Body of pancreas (tissue), 4 donors: Measurements from ENCODE around the gene C6orf163. TPM values are rescaled to one million over a fixed set of nuclear protein-coding genes. Genes with fewer than 3 reads are reported as not detected.

Experiments
- ATAC-seq: fragments of 150-250 bp; one replicate; pipeline ENCODE4 v1.9.1; 2016
- DNase-seq, 4 donors: peaks; one replicate each; pipeline ENCODE4 v3.0.0-alpha.2; 2019
- H3K27ac ChIP-seq, 4 donors: fragments of 200-600 bp; sonication (generic); 1 replicate in 3 of 4; 2 replicates in 1 of 4; pipeline versions ENCODE4 v1.5.1 to v1.6.1; 2016 to 2019; ENCODE audit warnings: mild to moderate bottlenecking in 1 of 4, mixed read lengths in 1 of 4, moderate library complexity in 1 of 4
- H3K27me3 ChIP-seq, 2 donors: fragments of 200-600 bp; sonication (generic); one replicate each; pipeline ENCODE4 v1.6.0; 2016; ENCODE audit warnings: mild to moderate bottlenecking in 1 of 2
- H3K36me3 ChIP-seq, 2 donors: fragments of 200-600 bp; sonication (generic); replicated peaks in 1 of 2; 2 replicates each; pipeline ENCODE4 v1.5.1; 2016; ENCODE audit warnings: low read depth in 2 of 2; ENCODE audit not compliant: insufficient read depth in 1 of 2
- H3K4me1 ChIP-seq: fragments of 200-600 bp; sonication (generic); one replicate; pipeline ENCODE4 v1.6.0; 2016
- H3K4me3 ChIP-seq, 2 donors: fragments of 200-600 bp; sonication (generic); 1 replicate in 1 of 2; 2 replicates in 1 of 2; pipeline ENCODE4 v1.5.1; 2016 to 2019
- H3K9me3 ChIP-seq, 3 donors: fragments of 200-600 bp; sonication (generic); 1 replicate in 2 of 3; 2 replicates in 1 of 3; pipeline ENCODE4 v1.5.1; 2016
- CTCF ChIP-seq, 7 experiments: fragments of 450-650 bp in 4 of 7; fragments of 200-600 bp in 3 of 7; sonication (generic) in 3 of 7; IDR thresholded peaks; one replicate each; pipeline ENCODE4 v1.5.1; 2016 to 2019; ENCODE audit warnings: antibody characterized with exemption in 7 of 7
- POLR2A ChIP-seq, 3 donors: fragments of 450-650 bp; IDR thresholded peaks; one replicate each; pipeline ENCODE4 v1.6.1; 2016; ENCODE audit warnings: antibody characterized with exemption in 3 of 3, mild to moderate bottlenecking in 2 of 3
- WGBS, 2 donors: methylation state at CpG; one replicate each; pipeline ENCODE4 v1.1.5; 2017; 5-methylcytosine and 5-hydroxymethylcytosine counted together
- intact Hi-C: fragments of 100-400 bp; cut with DNase I; formaldehyde crosslinking; loops from one replicate; pipeline ENCODE4 v1.15.1; 2023
- total RNA-seq, 2 donors: library from RNA; depleted of rRNA; stranded (reverse); fragments of >200 nt; gene quantifications; one replicate each; pipeline ENCODE4 v1.1.0, GENCODE V29; 2016

The C6orf163 gene
- total RNA-seq, 2 donors from 2014 or later: 2.6 to 4.9 TPM

DNA sequence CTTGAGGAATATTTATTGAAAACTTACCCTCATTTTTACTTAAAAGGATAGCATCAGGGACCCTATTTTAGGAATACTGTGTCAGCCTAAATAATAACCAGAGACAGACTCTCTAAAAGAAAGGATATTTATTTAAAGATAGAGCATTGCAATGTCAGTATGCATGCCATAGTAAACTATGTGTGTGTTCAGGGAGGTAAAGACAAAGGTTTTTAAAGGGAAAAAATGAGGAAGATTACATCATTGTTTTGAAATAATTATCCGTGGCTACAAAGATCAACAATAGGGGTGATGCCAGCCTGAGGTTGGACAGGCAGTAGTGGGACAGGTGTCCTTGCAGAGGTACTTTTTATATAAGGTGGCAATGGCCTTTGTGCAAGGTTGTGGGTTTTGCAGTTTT, 39.4 kb downstream of the C6orf163 start:
- Histone ChIP-seq H3K4me1 (no peaks in the 10 kb centered on the region), H3K9me3 (no peaks in the 10 kb centered on the region), H3K27me3 (no peaks in the 10 kb centered on the region), H3K36me3 (no peaks in the 10 kb centered on the region), H3K27ac (no peak overlapping the region), H3K4me3 (no peak overlapping the region)
- DNase-seq: no peak
- WGBS, 2 donors: 41 to 57% methylated on average over 1 of the region's 1 CpG
- no peak for ATAC-seq
- intact Hi-C loops: no loop called here
- TF ChIP-seq POLR2A (IDR thresholded peaks at IDR 0.05) (no peak), CTCF (IDR thresholded peaks at IDR 0.05) (no peak)

DNA sequence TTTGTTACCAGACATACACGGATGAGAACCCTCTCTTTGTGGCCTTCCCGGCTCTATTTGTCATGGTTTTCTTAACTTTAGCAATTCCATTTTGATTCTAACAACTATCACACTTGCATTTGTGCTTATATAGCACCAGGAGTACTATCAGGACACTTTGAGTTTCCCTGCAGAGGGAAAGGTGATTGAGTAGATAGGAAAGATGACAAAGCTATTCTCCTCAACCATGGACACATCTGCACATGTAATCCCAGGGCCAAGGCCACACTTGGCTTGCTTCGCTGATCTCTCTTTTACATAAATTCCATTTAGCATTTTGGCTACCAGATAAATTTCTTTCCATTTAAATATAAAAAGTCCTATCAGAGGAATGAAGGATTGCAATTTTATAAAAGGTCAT, 39.8 kb downstream of the C6orf163 start:
- TF ChIP-seq POLR2A (IDR thresholded peaks at IDR 0.05): no peak
- TF ChIP-seq CTCF (IDR thresholded peaks at IDR 0.05): no peak
- DNase-seq (no peak), ATAC-seq (no peak)
- intact Hi-C loops: no loop called here
- Histone ChIP-seq H3K27ac (no peak overlapping the region), H3K27me3 (no peaks in the 10 kb centered on the region), H3K4me3 (no peak overlapping the region), H3K36me3 (no peaks in the 10 kb centered on the region), H3K9me3 (no peaks in the 10 kb centered on the region), H3K4me1 (no peaks in the 10 kb centered on the region)
- 80 to 84% methylated on average over 3 of the region's 3 CpGs for WGBS, 2 donors

- 52 to 54% methylated on average over 3 of the region's 3 CpGs for WGBS, 2 donors
- Histone ChIP-seq H3K27me3 (no peaks in the 10 kb centered on the region), H3K9me3 (no peaks in the 10 kb centered on the region), H3K27ac (no peak overlapping the region), H3K4me1 (no peaks in the 10 kb centered on the region), H3K36me3 (no peaks in the 10 kb centered on the region), H3K4me3 (no peak overlapping the region)
- TF ChIP-seq CTCF (IDR thresholded peaks at IDR 0.05) (peak in 4 of 7 experiments; percentile 9 to 38 (median 22)), POLR2A (IDR thresholded peaks at IDR 0.05) (no peak)
- ATAC-seq (no peak), DNase-seq (peak in 1 of 4 donors; percentile 23)
- intact Hi-C loops: no loop called here
These were observed 46.7 kb downstream of the C6orf163 start for GRCh38 chr6:87391334-87391733.

DNA sequence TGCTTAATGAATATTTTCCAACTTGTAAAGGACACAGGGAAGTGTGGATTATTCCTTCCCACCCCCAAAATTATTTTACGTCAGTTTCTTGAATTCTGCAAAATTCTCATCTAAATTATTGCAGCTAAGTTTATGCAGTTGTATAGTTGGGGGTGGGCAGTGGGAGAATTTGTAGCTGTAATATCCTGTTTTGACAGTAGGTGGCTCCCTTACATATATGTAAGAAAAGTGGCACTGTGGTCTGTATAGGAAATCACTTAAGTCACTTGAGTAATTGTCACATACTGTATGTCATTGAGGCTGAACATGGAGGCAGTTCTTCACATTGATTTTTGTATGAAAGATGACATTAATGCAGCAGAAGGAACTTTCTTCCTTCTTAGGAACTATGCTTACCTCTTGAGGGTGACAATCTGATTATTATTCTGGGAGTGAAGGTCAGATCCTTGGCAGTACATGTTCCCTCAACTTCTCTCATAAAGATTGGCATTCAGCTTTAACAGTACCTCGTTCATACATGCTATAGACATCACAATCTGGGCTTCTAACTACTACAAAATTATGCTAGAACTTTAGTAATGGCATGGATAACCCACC, 48.5 kb downstream of the C6orf163 start:
- H3K27ac ChIP-seq: no peak overlapping the region
- H3K4me3 ChIP-seq: no peak overlapping the region
- WGBS, 2 donors: 5% methylated on average over 2 of the region's 2 CpGs
- no peaks in the 10 kb centered on the region for H3K27me3 ChIP-seq
- H3K9me3 ChIP-seq: no peaks in the 10 kb centered on the region
- TF ChIP-seq POLR2A (IDR thresholded peaks at IDR 0.05): no peak
- peak; percentile 40 to 77 (median 73) for TF ChIP-seq CTCF (IDR thresholded peaks at IDR 0.05)
- no peaks in the 10 kb centered on the region for H3K4me1 ChIP-seq
- intact Hi-C loops: no loop called here
- DNase-seq (peak; percentile 15 to 46 (median 28)), ATAC-seq (peak; percentile 76)
- H3K36me3 ChIP-seq: no peaks in the 10 kb centered on the region

DNA sequence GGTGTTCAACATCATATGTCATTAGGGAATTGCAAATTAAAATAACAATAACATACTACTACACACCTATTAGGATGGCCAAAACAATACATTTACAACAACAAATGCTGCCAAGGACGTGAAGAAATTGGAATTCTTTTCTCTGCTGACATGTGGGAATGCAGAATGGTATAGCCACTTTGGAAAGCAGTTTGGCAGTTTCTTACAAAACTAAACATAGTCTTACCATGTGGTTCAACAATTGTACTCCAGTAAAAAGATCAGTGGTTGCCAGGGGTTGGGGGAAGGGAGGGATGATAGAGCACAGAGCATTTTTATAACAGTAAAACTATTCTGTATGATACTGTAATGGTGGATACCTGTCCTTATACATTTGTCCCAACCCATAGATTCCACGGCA, 50.8 kb downstream of the C6orf163 start:
- no peak overlapping the region for H3K4me3 ChIP-seq
- DNase-seq (no peak), ATAC-seq (no peak)
- 67 to 71% methylated on average over 2 of the region's 2 CpGs for WGBS, 2 donors
- intact Hi-C loops: no loop called here
- no peak overlapping the region for H3K27ac ChIP-seq
- H3K9me3 ChIP-seq: no peaks in the 10 kb centered on the region
- no peaks in the 10 kb centered on the region for H3K36me3 ChIP-seq
- no peaks in the 10 kb centered on the region for H3K4me1 ChIP-seq
- H3K27me3 ChIP-seq: no peaks in the 10 kb centered on the region
- TF ChIP-seq CTCF (IDR thresholded peaks at IDR 0.05) (no peak), POLR2A (IDR thresholded peaks at IDR 0.05) (no peak)
